Measurements from ENCODE around the gene MISP3. TPM values are rescaled to one million over a fixed set of nuclear protein-coding genes. Genes with fewer than 3 reads are reported as not detected.
A peak's percentile ranks its signal among the peaks of the same experiment; 100 is the strongest.

The MISP3 gene
- total and polyA plus RNA-seq, 2 donors, result 0.94 to 2.9 TPM

- H3K36me3 ChIP-seq (ENCODE audit: control insufficient read depth in 2 of 2, insufficient read depth in 2 of 2, low read length in 1 of 2), result peaks cover 22 to 27% of the 10 kb centered on the region in 2 donors
- H3K4me3 ChIP-seq (ENCODE audit: low read length in 2 of 2), result peak overlapping the region; percentile 72 to 89
- 10% methylated on average over 15 of the region's 15 CpGs for WGBS
- DNase-seq (ENCODE audit: low read depth in 6 of 9, low spot score in 9 of 9), result peak in 6 of 9 donors; percentile 61 to 91 (median 75)
- peak overlapping the region; percentile 95 to 96 for H3K27ac ChIP-seq (ENCODE audit: low read depth in 1 of 2, low read length in 1 of 2)
- peaks cover 2 to 16% of the 10 kb centered on the region in 2 donors for H3K9me3 ChIP-seq (ENCODE audit: control insufficient read depth in 2 of 2, insufficient read depth in 1 of 2, low read length in 1 of 2)
- H3K4me1 ChIP-seq (ENCODE audit: control insufficient read depth in 2 of 2, insufficient read depth in 2 of 2, low read length in 2 of 2), result peaks cover 7 to 26% of the 10 kb centered on the region in 2 donors
- no peaks in the 10 kb centered on the region for H3K27me3 ChIP-seq (ENCODE audit: control insufficient read depth in 2 of 2, insufficient read depth in 1 of 2, low read length in 1 of 2)
Observed at GRCh38 chr19:14091813-14092462, 19.4 kb downstream of the MISP3 start.

GRCh38 chr19:14093117-14093823 is 20.7 kb downstream of the MISP3 start:
- Histone ChIP-seq H3K27ac (ENCODE audit: low read depth in 1 of 2, low read length in 1 of 2) (no peak overlapping the region), H3K4me3 (ENCODE audit: low read length in 2 of 2) (no peak overlapping the region), H3K36me3 (ENCODE audit: control insufficient read depth in 2 of 2, insufficient read depth in 2 of 2, low read length in 1 of 2) (peaks cover 27 to 29% of the 10 kb centered on the region in 2 donors), H3K4me1 (ENCODE audit: control insufficient read depth in 2 of 2, insufficient read depth in 2 of 2, low read length in 2 of 2) (peaks cover 7 to 24% of the 10 kb centered on the region in 2 donors), H3K27me3 (ENCODE audit: control insufficient read depth in 2 of 2, insufficient read depth in 1 of 2, low read length in 1 of 2) (no peaks in the 10 kb centered on the region), H3K9me3 (ENCODE audit: control insufficient read depth in 2 of 2, insufficient read depth in 1 of 2, low read length in 1 of 2) (peaks cover 2 to 21% of the 10 kb centered on the region in 2 donors)
- no peak for DNase-seq (ENCODE audit: low read depth in 6 of 9, low spot score in 9 of 9)
- WGBS, result 91% methylated on average over 9 of the region's 9 CpGs

DNA sequence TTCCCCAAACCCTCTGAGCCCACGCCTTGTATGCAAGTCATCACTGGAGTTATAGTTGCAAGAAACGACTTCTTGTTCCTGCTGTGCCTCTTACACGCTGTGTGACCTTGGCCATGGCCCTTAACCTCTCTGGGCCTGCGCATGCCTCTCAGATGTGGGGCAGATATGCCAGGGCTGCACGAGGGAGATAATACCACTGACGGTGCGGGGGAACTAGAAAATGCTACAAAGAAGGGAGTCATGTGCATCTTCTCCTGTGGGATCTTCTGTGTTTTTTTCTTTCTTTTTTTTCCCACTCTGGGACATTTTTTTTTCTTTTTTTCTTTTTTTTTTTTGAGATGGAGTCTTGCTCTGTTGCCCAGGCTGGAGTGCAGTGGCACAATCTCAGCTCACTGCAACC is 22.3 kb downstream of the MISP3 start:
- Histone ChIP-seq H3K36me3 (ENCODE audit: control insufficient read depth in 2 of 2, insufficient read depth in 2 of 2, low read length in 1 of 2) (peaks cover 17 to 20% of the 10 kb centered on the region in 2 donors), H3K4me3 (ENCODE audit: low read length in 2 of 2) (no peak overlapping the region)
- 95% methylated on average over 7 of the region's 7 CpGs for WGBS

DNA sequence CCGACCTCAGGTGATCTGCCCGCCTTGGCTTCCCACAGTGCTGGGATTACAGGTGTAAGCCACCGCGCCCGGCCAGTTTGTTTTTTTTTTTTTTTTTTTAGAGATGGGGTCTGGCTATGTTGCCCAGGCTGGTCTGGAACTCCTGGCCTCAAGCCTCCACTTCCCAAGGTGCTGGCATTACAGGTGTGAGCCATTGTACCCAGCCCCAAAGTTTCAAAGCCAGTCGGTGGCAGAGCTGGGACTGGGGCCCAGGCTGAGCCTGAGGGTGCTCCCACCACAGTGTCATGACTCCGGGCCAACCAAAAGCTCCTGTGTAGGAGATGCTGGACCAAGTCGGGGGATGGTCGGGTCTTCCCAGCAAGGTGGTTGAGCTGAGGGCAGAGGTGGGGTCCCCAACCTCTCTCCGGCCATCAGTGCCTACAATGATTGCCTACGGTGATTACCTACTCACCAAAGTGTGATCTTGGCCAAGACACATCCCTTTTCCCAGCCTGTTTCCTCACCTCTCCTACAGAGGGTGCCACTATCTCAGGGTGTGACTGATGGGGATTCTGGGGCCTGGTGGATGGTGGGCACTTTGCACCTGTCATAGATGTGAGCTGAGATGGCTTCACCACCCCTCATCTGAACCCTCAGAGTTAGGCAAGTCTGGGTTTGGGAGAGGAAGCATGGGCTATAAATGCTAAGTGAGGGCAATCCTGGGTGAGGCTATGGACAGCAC is 23.8 kb downstream of the MISP3 start:
- peaks cover 2 to 21% of the 10 kb centered on the region in 2 donors for H3K9me3 ChIP-seq (ENCODE audit: control insufficient read depth in 2 of 2, insufficient read depth in 1 of 2, low read length in 1 of 2)
- H3K4me1 ChIP-seq (ENCODE audit: control insufficient read depth in 2 of 2, insufficient read depth in 2 of 2, low read length in 2 of 2), result peaks cover 0 to 10% of the 10 kb centered on the region in 2 donors
- no peak overlapping the region for H3K27ac ChIP-seq (ENCODE audit: low read depth in 1 of 2, low read length in 1 of 2)
- DNase-seq (ENCODE audit: low read depth in 6 of 9, low spot score in 9 of 9), result no peak
- peaks cover 25 to 31% of the 10 kb centered on the region in 2 donors for H3K36me3 ChIP-seq (ENCODE audit: control insufficient read depth in 2 of 2, insufficient read depth in 2 of 2, low read length in 1 of 2)
- 98% methylated on average over 11 of the region's 11 CpGs for WGBS
- no peak overlapping the region for H3K4me3 ChIP-seq (ENCODE audit: low read length in 2 of 2)
- no peaks in the 10 kb centered on the region for H3K27me3 ChIP-seq (ENCODE audit: control insufficient read depth in 2 of 2, insufficient read depth in 1 of 2, low read length in 1 of 2)

More for the DNA sequence above, 22.3 kb downstream of the MISP3 start:
- H3K27me3 ChIP-seq (ENCODE audit: control insufficient read depth in 2 of 2, insufficient read depth in 1 of 2, low read length in 1 of 2), result no peaks in the 10 kb centered on the region
- no peak overlapping the region for H3K27ac ChIP-seq (ENCODE audit: low read depth in 1 of 2, low read length in 1 of 2)
- peaks cover 2 to 21% of the 10 kb centered on the region in 2 donors for H3K9me3 ChIP-seq (ENCODE audit: control insufficient read depth in 2 of 2, insufficient read depth in 1 of 2, low read length in 1 of 2)
- no peak for DNase-seq (ENCODE audit: low read depth in 6 of 9, low spot score in 9 of 9)
- peaks cover 0 to 11% of the 10 kb centered on the region in 2 donors for H3K4me1 ChIP-seq (ENCODE audit: control insufficient read depth in 2 of 2, insufficient read depth in 2 of 2, low read length in 2 of 2)

- WGBS, result 96% methylated on average over 21 of the region's 21 CpGs
- DNase-seq (ENCODE audit: low read depth in 6 of 9, low spot score in 9 of 9), result no peak
Observed at GRCh38 chr19:14097532-14098151, 25.1 kb downstream of the MISP3 start.

DNA sequence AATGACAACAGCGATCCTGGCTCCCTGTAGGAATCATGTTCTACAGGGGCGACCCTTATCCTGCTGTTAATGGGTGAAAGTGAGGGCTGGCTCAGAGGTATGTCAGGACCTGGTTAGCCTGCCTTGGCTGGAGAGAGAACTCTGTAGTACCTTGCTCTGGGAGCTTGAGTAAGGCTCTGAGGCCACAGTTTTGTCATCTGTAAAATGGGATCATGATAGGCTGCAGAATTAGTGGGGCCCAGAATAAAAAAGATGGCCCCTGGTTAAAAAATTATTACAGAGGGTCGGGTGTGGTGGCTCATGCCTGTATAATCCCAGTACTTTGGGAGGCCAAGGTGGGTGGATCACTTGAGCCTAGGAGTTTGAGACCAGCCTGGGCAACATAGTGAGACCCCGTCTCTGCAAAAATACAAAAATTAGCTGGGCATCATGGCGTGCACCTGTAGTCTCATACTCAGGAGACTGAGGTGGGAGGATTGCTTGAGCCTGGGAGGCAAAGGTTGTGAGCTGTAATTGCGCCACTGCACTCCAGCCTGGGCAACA is 28.5 kb downstream of the MISP3 start:
- H3K36me3 ChIP-seq (ENCODE audit: control insufficient read depth in 2 of 2, insufficient read depth in 2 of 2, low read length in 1 of 2), result peaks cover 53 to 54% of the 10 kb centered on the region in 2 donors
- no peak overlapping the region for H3K4me3 ChIP-seq (ENCODE audit: low read length in 2 of 2)
- no peaks in the 10 kb centered on the region for H3K27me3 ChIP-seq (ENCODE audit: control insufficient read depth in 2 of 2, insufficient read depth in 1 of 2, low read length in 1 of 2)
- WGBS, result over 99% methylated on average over 6 of the region's 6 CpGs
- DNase-seq (ENCODE audit: low read depth in 6 of 9, low spot score in 9 of 9), result no peak
- H3K9me3 ChIP-seq (ENCODE audit: control insufficient read depth in 2 of 2, insufficient read depth in 1 of 2, low read length in 1 of 2), result peaks cover 0 to 11% of the 10 kb centered on the region in 2 donors
- peaks cover 0 to 10% of the 10 kb centered on the region in 2 donors for H3K4me1 ChIP-seq (ENCODE audit: control insufficient read depth in 2 of 2, insufficient read depth in 2 of 2, low read length in 2 of 2)
- H3K27ac ChIP-seq (ENCODE audit: low read depth in 1 of 2, low read length in 1 of 2), result no peak overlapping the region

More at GRCh38 chr19:14097532-14098151, 25.1 kb downstream of the MISP3 start:
- H3K27me3 ChIP-seq (ENCODE audit: control insufficient read depth in 2 of 2, insufficient read depth in 1 of 2, low read length in 1 of 2), result no peaks in the 10 kb centered on the region
- no peak overlapping the region for H3K27ac ChIP-seq (ENCODE audit: low read depth in 1 of 2, low read length in 1 of 2)
- H3K9me3 ChIP-seq (ENCODE audit: control insufficient read depth in 2 of 2, insufficient read depth in 1 of 2, low read length in 1 of 2), result peaks cover 2 to 20% of the 10 kb centered on the region in 2 donors
- H3K4me3 ChIP-seq (ENCODE audit: low read length in 2 of 2), result no peak overlapping the region
- peaks cover 35 to 39% of the 10 kb centered on the region in 2 donors for H3K36me3 ChIP-seq (ENCODE audit: control insufficient read depth in 2 of 2, insufficient read depth in 2 of 2, low read length in 1 of 2)
- peaks cover 0 to 6% of the 10 kb centered on the region in 2 donors for H3K4me1 ChIP-seq (ENCODE audit: control insufficient read depth in 2 of 2, insufficient read depth in 2 of 2, low read length in 2 of 2)

GRCh38 chr19:14102102-14102696 is 29.6 kb downstream of the MISP3 start:
- Histone ChIP-seq H3K27ac (ENCODE audit: low read depth in 1 of 2, low read length in 1 of 2) (peak overlapping the region in 1 of 2 donors; percentile 25), H3K4me1 (ENCODE audit: control insufficient read depth in 2 of 2, insufficient read depth in 2 of 2, low read length in 2 of 2) (peaks cover 0 to 11% of the 10 kb centered on the region in 2 donors), H3K36me3 (ENCODE audit: control insufficient read depth in 2 of 2, insufficient read depth in 2 of 2, low read length in 1 of 2) (peaks cover 48 to 54% of the 10 kb centered on the region in 2 donors), H3K27me3 (ENCODE audit: control insufficient read depth in 2 of 2, insufficient read depth in 1 of 2, low read length in 1 of 2) (no peaks in the 10 kb centered on the region), H3K4me3 (ENCODE audit: low read length in 2 of 2) (no peak overlapping the region), H3K9me3 (ENCODE audit: control insufficient read depth in 2 of 2, insufficient read depth in 1 of 2, low read length in 1 of 2) (peaks cover 0 to 7% of the 10 kb centered on the region in 2 donors)
- no peak for DNase-seq (ENCODE audit: low read depth in 6 of 9, low spot score in 9 of 9)
- WGBS, result 97% methylated on average over 11 of the region's 11 CpGs

DNA sequence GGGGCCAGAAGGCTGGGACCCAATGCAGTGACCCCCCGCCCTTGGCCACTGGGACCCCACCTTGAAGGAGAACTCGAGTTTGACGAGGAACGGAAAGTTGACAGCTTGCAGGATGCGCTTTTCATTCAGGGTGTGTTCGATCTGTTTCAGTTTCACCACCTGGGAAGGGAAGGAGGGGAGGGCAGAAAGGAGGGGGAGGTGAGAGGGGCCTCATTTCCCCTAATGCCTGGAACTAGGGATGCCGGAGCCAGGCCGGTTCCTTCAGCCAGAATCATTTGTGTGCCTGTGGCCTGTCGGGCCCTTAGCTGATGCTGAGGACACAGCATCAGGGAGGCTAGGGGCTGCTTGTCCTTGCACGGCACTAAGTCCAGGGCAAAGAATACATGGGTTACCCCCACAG is 30.2 kb downstream of the MISP3 start:
- Histone ChIP-seq H3K36me3 (ENCODE audit: control insufficient read depth in 2 of 2, insufficient read depth in 2 of 2, low read length in 1 of 2) (peaks cover 42 to 48% of the 10 kb centered on the region in 2 donors), H3K27ac (ENCODE audit: low read depth in 1 of 2, low read length in 1 of 2) (peak overlapping the region in 1 of 2 donors; percentile 42)

More for the DNA sequence above, 30.2 kb downstream of the MISP3 start:
- no peak for DNase-seq (ENCODE audit: low read depth in 6 of 9, low spot score in 9 of 9)
- Histone ChIP-seq H3K4me3 (ENCODE audit: low read length in 2 of 2) (no peak overlapping the region), H3K9me3 (ENCODE audit: control insufficient read depth in 2 of 2, insufficient read depth in 1 of 2, low read length in 1 of 2) (peaks cover 0 to 5% of the 10 kb centered on the region in 2 donors), H3K4me1 (ENCODE audit: control insufficient read depth in 2 of 2, insufficient read depth in 2 of 2, low read length in 2 of 2) (peaks cover 0 to 16% of the 10 kb centered on the region in 2 donors), H3K27me3 (ENCODE audit: control insufficient read depth in 2 of 2, insufficient read depth in 1 of 2, low read length in 1 of 2) (no peaks in the 10 kb centered on the region)
- 94% methylated on average over 10 of the region's 10 CpGs for WGBS

All from thymus (tissue), 11 donors.